ENCODE data around the gene TMBIM1.

The TMBIM1 gene

GRCh38 chr2:218292048-218293014 lies at the start of gene TMBIM1:
TSS of gene TMBIM1 (minus strand) at chr2:218292503. CDS start at chr2:218282141, 10,362 bp downstream.
- peak; percentile 70 for DNase-seq

- no peak for DNase-seq
These were observed 49.1 kb upstream of the TMBIM1 start for GRCh38 chr2:218341381-218341780.

GRCh38 chr2:218340656-218341055 lies 48.4 kb upstream of the TMBIM1 start:
- no peak for DNase-seq

GRCh38 chr2:218334531-218334930 lies 42.2 kb upstream of the TMBIM1 start:
- no peak for DNase-seq

GRCh38 chr2:218332920-218333645 lies 40.8 kb upstream of the TMBIM1 start:
- no peak for DNase-seq

GRCh38 chr2:218332288-218332687 lies 40.0 kb upstream of the TMBIM1 start:
- no peak for DNase-seq

GRCh38 chr2:218331745-218332144 lies 39.4 kb upstream of the TMBIM1 start:
- no peak for DNase-seq

GRCh38 chr2:218329826-218330593 lies 37.7 kb upstream of the TMBIM1 start:
- DNase-seq, result no peak

- DNase-seq, result no peak
These were observed 36.9 kb upstream of the TMBIM1 start for GRCh38 chr2:218329027-218329825.

GRCh38 chr2:218328294-218328693 lies 36.0 kb upstream of the TMBIM1 start:
- no peak for DNase-seq

GRCh38 chr2:218327451-218328210 lies 35.3 kb upstream of the TMBIM1 start:
- no peak for DNase-seq

GRCh38 chr2:218326315-218326714 lies 34.0 kb upstream of the TMBIM1 start:
- DNase-seq, result no peak

GRCh38 chr2:218325566-218326160 lies 33.4 kb upstream of the TMBIM1 start:
- no peak for DNase-seq

GRCh38 chr2:218323526-218324472 lies 31.5 kb upstream of the TMBIM1 start:
- DNase-seq, result peak; percentile 41

- peak; percentile 83 for DNase-seq
These were observed 30.6 kb upstream of the TMBIM1 start for GRCh38 chr2:218322768-218323525.

- no peak for DNase-seq
These were observed 28.5 kb upstream of the TMBIM1 start for GRCh38 chr2:218320704-218321336.

- no peak for DNase-seq
These were observed 27.6 kb upstream of the TMBIM1 start for GRCh38 chr2:218319813-218320365.

GRCh38 chr2:218318241-218318640 lies 25.9 kb upstream of the TMBIM1 start:
- no peak for DNase-seq

Data from T1000 (cell line).